SK-N-SH (cell line): ENCODE data around the gene METAP1. TPM values are rescaled to one million over a fixed set of nuclear protein-coding genes. Genes with fewer than 3 reads are reported as not detected.
A peak's percentile ranks its signal among the peaks of the same experiment; 100 is the strongest.
"Not testable (repeated sequence)": the region's sequence is repeated elsewhere in the genome, so short reads cannot be mapped to it uniquely, and the experiment has no call there.

ENCODE experiments used
- CTCF ChIA-PET: fragments of 300-600, 350-600 bp; formaldehyde crosslinking; extraction: SDS; loops from one replicate; lab custom pipeline; 2021; lab: Yijun Ruan, JAX
- POLR2A ChIA-PET: fragments of 350-600 bp; sonication (Branson Sonifier 250); formaldehyde crosslinking; extraction: SDS; loops from one replicate; lab custom pipeline; 2020; ENCODE audit warnings: antibody characterized with exemption, inconsistent platforms; lab: Yijun Ruan, JAX
- DNase-seq: peaks from one replicate; pipeline ENCODE4 v3.0.0; 2012
- H2AFZ ChIP-seq: fragments of 200-600 bp; sonication (generic); 2 replicates; pipeline ENCODE4 v1.8.1; 2016; ENCODE audit warnings: antibody characterized with exemption, mild to moderate bottlenecking, low read depth
- H3F3A ChIP-seq: fragments of 200-600 bp; sonication (generic); replicated peaks from 2 replicates; pipeline ENCODE3; 2016; ENCODE audit warnings: antibody characterized with exemption, mild to moderate bottlenecking; ENCODE audit not compliant: insufficient read depth
- H3K27ac ChIP-seq, 2 experiments: fragments of 200-500 bp in 1 of 2; fragments of 200-600 bp in 1 of 2; sonication (Bioruptor generic) in 1 of 2; sonication (generic), shearing (Covaris generic) in 1 of 2; 2 replicates each; pipeline versions ENCODE4 v1.5.1 to v1.6.1; 2014 to 2016; ENCODE audit warnings: low read depth in 2 of 2, inconsistent platforms in 1 of 2, low read length in 1 of 2, mild to moderate bottlenecking in 1 of 2, mixed read lengths in 1 of 2
- H3K27me3 ChIP-seq: fragments of 200-600 bp; sonication (generic), shearing (Covaris generic); 2 replicates; pipeline ENCODE4 v1.6.1; 2016; ENCODE audit warnings: mixed run types; ENCODE audit not compliant: insufficient read depth
- H3K36me3 ChIP-seq, 2 experiments: fragments of 200-500 bp in 1 of 2; fragments of 200-600 bp in 1 of 2; sonication (Bioruptor generic) in 1 of 2; sonication (generic) in 1 of 2; replicated peaks in 1 of 2; 2 replicates each; pipeline versions ENCODE3 to v1.5.1; 2014 to 2016; ENCODE audit warnings: low read length in 1 of 2, mild to moderate bottlenecking in 1 of 2; ENCODE audit not compliant: insufficient read depth in 2 of 2, control insufficient read depth in 1 of 2
- H3K4me1 ChIP-seq, 2 experiments: fragments of 200-500 bp in 1 of 2; fragments of 200-600 bp in 1 of 2; sonication (Bioruptor generic) in 1 of 2; sonication (generic), shearing (Covaris generic) in 1 of 2; 2 replicates each; pipeline versions ENCODE4 v1.5.1 to v1.6.1; 2014 to 2016; ENCODE audit warnings: low read depth in 1 of 2, low read length in 1 of 2, mixed run types in 1 of 2; ENCODE audit not compliant: insufficient read depth in 2 of 2, control insufficient read depth in 1 of 2
- H3K4me2 ChIP-seq: fragments of 200-600 bp; sonication (generic), shearing (Covaris generic); 2 replicates; pipeline ENCODE4 v1.6.1; 2017; ENCODE audit warnings: mixed run types
- H3K4me3 ChIP-seq, 2 experiments: fragments of 200-500 bp in 1 of 2; fragments of 200-600 bp in 1 of 2; sonication (Bioruptor generic) in 1 of 2; sonication (generic), shearing (Covaris generic) in 1 of 2; 2 replicates each; pipeline versions ENCODE4 v1.5.1 to v1.8.1; 2014 to 2016; ENCODE audit warnings: low read depth in 2 of 2, inconsistent platforms in 1 of 2, low read length in 1 of 2, mild to moderate bottlenecking in 1 of 2, mixed read lengths in 1 of 2, moderate library complexity in 1 of 2
- H3K79me2 ChIP-seq: fragments of 200-600 bp; sonication (generic); 2 replicates; pipeline ENCODE4 v1.8.1; 2017; ENCODE audit warnings: mild to moderate bottlenecking; ENCODE audit not compliant: insufficient read depth
- H3K9ac ChIP-seq: fragments of 200-600 bp; sonication (generic); 2 replicates; pipeline ENCODE4 v1.6.1; 2017; ENCODE audit warnings: mixed run types
- H3K9me2 ChIP-seq: fragments of 200-600 bp; sonication (generic); 2 replicates; pipeline ENCODE4 v1.6.1; 2017; ENCODE audit warnings: mixed run types
- H3K9me3 ChIP-seq: fragments of 200-600 bp; sonication (generic); 2 replicates; pipeline ENCODE4 v1.6.1; 2017; ENCODE audit warnings: mixed run types, mild to moderate bottlenecking, moderate library complexity
- H4K20me1 ChIP-seq: fragments of 200-600 bp; sonication (generic); 2 replicates; pipeline ENCODE4 v1.6.1; 2017; ENCODE audit warnings: mild to moderate bottlenecking, mixed run types; ENCODE audit not compliant: insufficient read depth
- FOXM1 ChIP-seq: IDR thresholded peaks from 2 replicates; pipeline ENCODE4 v1.4.0; 2012; ENCODE audit warnings: low read depth, mild to moderate bottlenecking
- JUND ChIP-seq: IDR thresholded peaks from 2 replicates; pipeline ENCODE4 v1.4.0; 2012
- NFIC ChIP-seq: IDR thresholded peaks from 2 replicates; pipeline ENCODE4 v1.4.0; 2012; ENCODE audit warnings: borderline replicate concordance
- NRF1 ChIP-seq: IDR thresholded peaks from 2 replicates; pipeline ENCODE4 v1.6.1; 2012; ENCODE audit warnings: low read depth, mild to moderate bottlenecking, low read length
- RAD21 ChIP-seq: IDR thresholded peaks from 2 replicates; pipeline ENCODE4 v1.6.1; 2012; ENCODE audit warnings: mild to moderate bottlenecking, low read length
- RCOR1 ChIP-seq: fragments of 150-350 bp; IDR thresholded peaks from 2 replicates; pipeline ENCODE4 v1.6.1; 2017; ENCODE audit warnings: antibody characterized with exemption, low read length
- SIN3A ChIP-seq: IDR thresholded peaks from 2 replicates; pipeline ENCODE4 v1.6.1; 2012; ENCODE audit warnings: low read depth, mild to moderate bottlenecking, low read length, moderate library complexity, borderline replicate concordance
- SMC3 ChIP-seq: IDR thresholded peaks from 2 replicates; pipeline ENCODE4 v1.6.1; 2012; ENCODE audit warnings: low read depth, low read length, improper control_type of control experiment
- YY1 ChIP-seq: IDR thresholded peaks from 2 replicates; pipeline ENCODE4 v1.4.0; 2012; ENCODE audit warnings: low read depth, mild to moderate bottlenecking
- WGBS: methylation state at CpG from one replicate; pipeline ENCODE4 v1.1.6; 2017; ENCODE audit warnings: low lambda C conversion rate; 5-methylcytosine and 5-hydroxymethylcytosine counted together
- polyA plus RNA-seq, 3 experiments: library from polyadenylated mRNA; depleted of rRNA; stranded (reverse); fragments of >200 nt; gene quantifications; 2 replicates each; pipeline ENCODE4 v1.2.3, GENCODE V29; 2012
- TF ChIP-seq, protein P1 (sequence below): IDR thresholded peaks from 2 replicates; pipeline ENCODE4 v1.6.1; 2012; ENCODE audit warnings: mild to moderate bottlenecking, low read depth, low read length, moderate library complexity
- TF ChIP-seq, protein P2 (sequence below): IDR thresholded peaks from 2 replicates; pipeline ENCODE4; 2012
- TF ChIP-seq, protein P3 (sequence below): IDR thresholded peaks from 2 replicates; pipeline ENCODE4 v1.4.0; 2012; ENCODE audit warnings: low read depth
- TF ChIP-seq, protein P4 (sequence below): IDR thresholded peaks from 2 replicates; pipeline ENCODE4 v1.4.0; 2012; ENCODE audit warnings: low read depth, borderline replicate concordance
- TF ChIP-seq, protein P5 (sequence below): IDR thresholded peaks from 2 replicates; pipeline ENCODE4 v1.4.0; 2012; ENCODE audit warnings: low read depth, borderline replicate concordance
- TF ChIP-seq, protein P6 (sequence below): fragments of 150-350 bp; IDR thresholded peaks from 2 replicates; pipeline ENCODE4 v1.6.1; 2017; ENCODE audit warnings: antibody characterized with exemption, low read length, low read depth, borderline replicate concordance

METAP1 gene
- polyA plus RNA-seq, 1 of the 3 experiments (the other 2 are of a cell fraction): 41.0 TPM

DNA sequence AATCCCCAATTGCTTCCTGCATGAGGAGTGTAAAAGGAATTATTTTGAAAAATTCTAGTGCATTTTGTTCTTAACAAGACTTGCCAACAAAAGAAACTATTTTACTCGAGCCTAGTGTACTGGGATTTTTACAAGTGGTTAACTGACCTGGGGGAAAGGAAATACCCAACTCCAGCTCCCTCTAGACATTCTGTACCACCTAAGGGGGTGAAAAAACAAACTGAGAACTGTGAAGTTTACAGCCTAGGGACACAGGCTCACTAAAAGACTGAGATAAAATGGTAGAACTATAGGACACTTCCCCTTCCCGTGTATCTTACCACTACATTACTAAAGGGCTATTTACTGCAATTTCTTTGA is 95.7 kb downstream of the METAP1 start:
- peak overlapping the region; percentile 36; the same call in 1 of the 2 replicates for H3K4me2 ChIP-seq
- no peaks in the 10 kb centered on the region for H3K36me3 ChIP-seq
- H2AFZ ChIP-seq: no peak overlapping the region; the same call in 1 of the 2 replicates
- peaks cover 11% of the 10 kb centered on the region for H3F3A ChIP-seq
- POLR2A ChIA-PET: no interaction called here
- H3K9me2 ChIP-seq: no peaks in the 10 kb centered on the region
- no peak for DNase-seq
- H3K4me1 ChIP-seq: peaks cover 0 to 3% of the 10 kb centered on the region in 2 experiments; a peak in 2 of 4 replicates
- CTCF ChIA-PET: no interaction called here
- H3K9me3 ChIP-seq: no peaks in the 10 kb centered on the region
- TF ChIP-seq, protein P1, sequence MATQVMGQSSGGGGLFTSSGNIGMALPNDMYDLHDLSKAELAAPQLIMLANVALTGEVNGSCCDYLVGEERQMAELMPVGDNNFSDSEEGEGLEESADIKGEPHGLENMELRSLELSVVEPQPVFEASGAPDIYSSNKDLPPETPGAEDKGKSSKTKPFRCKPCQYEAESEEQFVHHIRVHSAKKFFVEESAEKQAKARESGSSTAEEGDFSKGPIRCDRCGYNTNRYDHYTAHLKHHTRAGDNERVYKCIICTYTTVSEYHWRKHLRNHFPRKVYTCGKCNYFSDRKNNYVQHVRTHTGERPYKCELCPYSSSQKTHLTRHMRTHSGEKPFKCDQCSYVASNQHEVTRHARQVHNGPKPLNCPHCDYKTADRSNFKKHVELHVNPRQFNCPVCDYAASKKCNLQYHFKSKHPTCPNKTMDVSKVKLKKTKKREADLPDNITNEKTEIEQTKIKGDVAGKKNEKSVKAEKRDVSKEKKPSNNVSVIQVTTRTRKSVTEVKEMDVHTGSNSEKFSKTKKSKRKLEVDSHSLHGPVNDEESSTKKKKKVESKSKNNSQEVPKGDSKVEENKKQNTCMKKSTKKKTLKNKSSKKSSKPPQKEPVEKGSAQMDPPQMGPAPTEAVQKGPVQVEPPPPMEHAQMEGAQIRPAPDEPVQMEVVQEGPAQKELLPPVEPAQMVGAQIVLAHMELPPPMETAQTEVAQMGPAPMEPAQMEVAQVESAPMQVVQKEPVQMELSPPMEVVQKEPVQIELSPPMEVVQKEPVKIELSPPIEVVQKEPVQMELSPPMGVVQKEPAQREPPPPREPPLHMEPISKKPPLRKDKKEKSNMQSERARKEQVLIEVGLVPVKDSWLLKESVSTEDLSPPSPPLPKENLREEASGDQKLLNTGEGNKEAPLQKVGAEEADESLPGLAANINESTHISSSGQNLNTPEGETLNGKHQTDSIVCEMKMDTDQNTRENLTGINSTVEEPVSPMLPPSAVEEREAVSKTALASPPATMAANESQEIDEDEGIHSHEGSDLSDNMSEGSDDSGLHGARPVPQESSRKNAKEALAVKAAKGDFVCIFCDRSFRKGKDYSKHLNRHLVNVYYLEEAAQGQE: no peak
- TF ChIP-seq NRF1: no peak
- TF ChIP-seq YY1: no peak
- TF ChIP-seq, protein P2, sequence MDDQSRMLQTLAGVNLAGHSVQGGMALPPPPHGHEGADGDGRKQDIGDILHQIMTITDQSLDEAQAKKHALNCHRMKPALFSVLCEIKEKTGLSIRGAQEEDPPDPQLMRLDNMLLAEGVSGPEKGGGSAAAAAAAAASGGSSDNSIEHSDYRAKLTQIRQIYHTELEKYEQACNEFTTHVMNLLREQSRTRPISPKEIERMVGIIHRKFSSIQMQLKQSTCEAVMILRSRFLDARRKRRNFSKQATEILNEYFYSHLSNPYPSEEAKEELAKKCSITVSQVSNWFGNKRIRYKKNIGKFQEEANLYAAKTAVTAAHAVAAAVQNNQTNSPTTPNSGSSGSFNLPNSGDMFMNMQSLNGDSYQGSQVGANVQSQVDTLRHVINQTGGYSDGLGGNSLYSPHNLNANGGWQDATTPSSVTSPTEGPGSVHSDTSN: no peak
- no peak for TF ChIP-seq SMC3
- no peak for TF ChIP-seq RCOR1
- TF ChIP-seq RAD21: no peak
- TF ChIP-seq, protein P3, sequence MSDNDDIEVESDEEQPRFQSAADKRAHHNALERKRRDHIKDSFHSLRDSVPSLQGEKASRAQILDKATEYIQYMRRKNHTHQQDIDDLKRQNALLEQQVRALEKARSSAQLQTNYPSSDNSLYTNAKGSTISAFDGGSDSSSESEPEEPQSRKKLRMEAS: no peak
- no peak for TF ChIP-seq FOXM1
- no peak for TF ChIP-seq SIN3A
- TF ChIP-seq, protein P4, sequence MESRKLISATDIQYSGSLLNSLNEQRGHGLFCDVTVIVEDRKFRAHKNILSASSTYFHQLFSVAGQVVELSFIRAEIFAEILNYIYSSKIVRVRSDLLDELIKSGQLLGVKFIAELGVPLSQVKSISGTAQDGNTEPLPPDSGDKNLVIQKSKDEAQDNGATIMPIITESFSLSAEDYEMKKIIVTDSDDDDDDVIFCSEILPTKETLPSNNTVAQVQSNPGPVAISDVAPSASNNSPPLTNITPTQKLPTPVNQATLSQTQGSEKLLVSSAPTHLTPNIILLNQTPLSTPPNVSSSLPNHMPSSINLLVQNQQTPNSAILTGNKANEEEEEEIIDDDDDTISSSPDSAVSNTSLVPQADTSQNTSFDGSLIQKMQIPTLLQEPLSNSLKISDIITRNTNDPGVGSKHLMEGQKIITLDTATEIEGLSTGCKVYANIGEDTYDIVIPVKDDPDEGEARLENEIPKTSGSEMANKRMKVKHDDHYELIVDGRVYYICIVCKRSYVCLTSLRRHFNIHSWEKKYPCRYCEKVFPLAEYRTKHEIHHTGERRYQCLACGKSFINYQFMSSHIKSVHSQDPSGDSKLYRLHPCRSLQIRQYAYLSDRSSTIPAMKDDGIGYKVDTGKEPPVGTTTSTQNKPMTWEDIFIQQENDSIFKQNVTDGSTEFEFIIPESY: no peak
- no peak for TF ChIP-seq JUND
- TF ChIP-seq, protein P5, sequence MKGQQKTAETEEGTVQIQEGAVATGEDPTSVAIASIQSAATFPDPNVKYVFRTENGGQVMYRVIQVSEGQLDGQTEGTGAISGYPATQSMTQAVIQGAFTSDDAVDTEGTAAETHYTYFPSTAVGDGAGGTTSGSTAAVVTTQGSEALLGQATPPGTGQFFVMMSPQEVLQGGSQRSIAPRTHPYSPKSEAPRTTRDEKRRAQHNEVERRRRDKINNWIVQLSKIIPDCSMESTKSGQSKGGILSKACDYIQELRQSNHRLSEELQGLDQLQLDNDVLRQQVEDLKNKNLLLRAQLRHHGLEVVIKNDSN: no peak
- TF ChIP-seq, protein P6, sequence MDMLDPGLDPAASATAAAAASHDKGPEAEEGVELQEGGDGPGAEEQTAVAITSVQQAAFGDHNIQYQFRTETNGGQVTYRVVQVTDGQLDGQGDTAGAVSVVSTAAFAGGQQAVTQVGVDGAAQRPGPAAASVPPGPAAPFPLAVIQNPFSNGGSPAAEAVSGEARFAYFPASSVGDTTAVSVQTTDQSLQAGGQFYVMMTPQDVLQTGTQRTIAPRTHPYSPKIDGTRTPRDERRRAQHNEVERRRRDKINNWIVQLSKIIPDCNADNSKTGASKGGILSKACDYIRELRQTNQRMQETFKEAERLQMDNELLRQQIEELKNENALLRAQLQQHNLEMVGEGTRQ: no peak
- TF ChIP-seq NFIC: no peak
- peaks cover 3% of the 10 kb centered on the region; the same call in 1 of the 2 replicates for H4K20me1 ChIP-seq
- peaks cover 38% of the 10 kb centered on the region for H3K79me2 ChIP-seq
- H3K27me3 ChIP-seq: no peaks in the 10 kb centered on the region
- 80% methylated on average over 2 of the region's 2 CpGs for WGBS
- H3K4me3 ChIP-seq: no peak overlapping the region
- no peak overlapping the region; a peak in 1 of 4 replicates for H3K27ac ChIP-seq
- no peak overlapping the region for H3K9ac ChIP-seq

DNA sequence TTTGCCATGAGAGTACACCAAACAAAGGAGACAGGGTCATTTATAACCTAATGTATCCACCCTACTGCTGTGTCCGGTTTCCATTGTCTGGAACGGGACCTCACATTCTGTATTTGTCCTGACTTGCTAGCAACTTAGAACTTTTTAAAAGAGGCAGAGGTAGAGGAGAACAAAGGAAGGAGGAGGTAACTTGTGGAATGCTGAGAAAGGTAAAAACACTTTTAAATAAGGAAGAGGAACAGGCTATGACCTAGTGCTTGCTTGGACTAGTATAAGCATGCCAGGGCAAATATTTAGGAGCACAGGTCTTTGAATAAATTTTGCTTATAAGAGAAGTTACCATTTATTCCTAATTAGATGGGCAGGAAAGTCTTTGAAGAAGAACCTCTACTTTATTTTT is 96.3 kb downstream of the METAP1 start:
- H3K9ac ChIP-seq, H2AFZ ChIP-seq, H3K4me2 ChIP-seq, H3K9me3 ChIP-seq, DNase-seq, H4K20me1 ChIP-seq, H3K27ac ChIP-seq, H3K27me3 ChIP-seq, H3K36me3 ChIP-seq, CTCF ChIA-PET, POLR2A ChIA-PET, H3K9me2 ChIP-seq, H3K4me3 ChIP-seq, H3K4me1 ChIP-seq: not testable (repeated sequence)
- WGBS: 100% methylated on average over 2 of the region's 2 CpGs
- peaks cover 32% of the 10 kb centered on the region for H3K79me2 ChIP-seq
- H3F3A ChIP-seq: peaks cover 11% of the 10 kb centered on the region
